HG02623 (cell line): ENCODE measurements around the gene CAMSAP1.

Experiments used
- ATAC-seq: cut with Tn5 transposase; IDR thresholded peaks from one replicate; pipeline ENCODE4 v1.9.1; 2021; ENCODE audit warnings: moderate library complexity; ENCODE audit not compliant: unreplicated experiment

Gene CAMSAP1

GRCh38 chr9:135763716-135764446, 143.5 kb downstream of the CAMSAP1 start:
- ATAC-seq = no peak

DNA sequence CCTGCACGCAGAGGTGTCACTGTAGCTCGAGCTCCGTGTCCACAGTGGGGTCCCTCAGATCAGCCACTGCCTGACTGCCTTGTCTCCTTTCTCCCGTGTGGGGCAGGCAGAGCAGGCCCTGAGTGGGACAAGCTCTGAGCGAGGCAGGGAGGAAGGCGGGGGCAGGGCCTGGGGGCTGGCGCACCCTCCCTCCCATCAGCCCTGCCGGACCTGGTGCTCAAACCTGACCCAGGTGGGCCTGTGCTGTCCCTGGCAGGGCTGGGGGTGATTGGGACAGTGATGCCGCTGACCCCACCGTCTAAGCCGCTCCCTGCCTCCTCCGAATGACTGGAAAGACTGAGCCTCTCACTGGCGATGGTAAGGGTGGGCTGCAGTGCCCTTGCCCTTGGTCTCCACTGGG, 144.4 kb downstream of the CAMSAP1 start:
- no peak for ATAC-seq

DNA sequence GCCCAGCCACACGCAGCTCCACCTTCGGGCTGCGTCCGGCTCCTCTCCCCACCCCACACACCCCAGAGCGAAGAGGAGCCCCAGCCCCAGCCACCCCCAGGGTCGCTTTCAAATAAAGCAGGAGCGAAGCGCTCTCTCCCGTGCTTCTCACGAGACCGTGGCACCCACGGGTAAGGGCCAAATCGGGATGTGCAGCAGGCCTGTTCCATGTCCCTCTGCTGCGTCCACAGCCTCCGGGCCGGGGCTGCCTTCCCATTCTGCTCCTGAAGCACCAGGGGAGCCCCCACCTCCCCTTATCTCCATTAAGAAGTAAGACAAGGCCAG, 145.5 kb downstream of the CAMSAP1 start:
- no peak for ATAC-seq

- no peak for ATAC-seq
These were observed 146.0 kb downstream of the CAMSAP1 start for GRCh38 chr9:135761150-135761844.

- no peak for ATAC-seq
These were observed 146.9 kb downstream of the CAMSAP1 start for GRCh38 chr9:135760465-135760864.

DNA sequence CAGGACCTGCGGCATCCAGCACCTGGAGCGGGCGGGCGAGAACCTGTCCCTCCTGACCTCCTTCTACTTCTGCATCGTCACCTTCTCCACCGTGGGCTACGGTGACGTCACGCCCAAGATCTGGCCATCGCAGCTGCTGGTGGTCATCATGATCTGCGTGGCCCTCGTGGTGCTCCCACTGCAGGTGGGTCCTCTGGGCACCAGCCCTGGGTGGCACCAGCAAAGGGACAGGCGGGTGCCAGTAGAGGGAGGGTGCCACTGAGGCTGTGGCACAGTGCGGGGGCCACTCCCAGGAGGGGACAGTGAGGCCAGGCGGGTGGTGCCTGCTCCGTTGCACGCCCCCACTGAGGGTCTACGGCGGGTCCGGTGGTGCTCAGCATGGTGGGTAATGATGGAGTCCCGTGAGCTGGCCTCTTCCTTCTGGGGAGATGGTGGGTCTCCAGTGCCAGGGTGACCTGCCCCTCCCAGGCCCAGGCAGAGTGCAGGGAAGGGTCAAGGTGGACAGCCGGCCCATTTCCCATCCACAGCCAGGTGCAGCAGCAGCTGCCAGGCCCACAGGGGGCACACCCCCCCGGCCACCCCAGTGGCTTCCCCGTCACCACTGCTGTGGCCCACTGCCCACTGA, 147.6 kb downstream of the CAMSAP1 start:
- ATAC-seq = no peak

- no peak for ATAC-seq
These were observed 148.5 kb downstream of the CAMSAP1 start for GRCh38 chr9:135758870-135759269.
